ENCODE results near the gene NCOA1.

NCOA1 gene

GRCh38 chr2:24711865-24712264, 220.8 kb downstream of the NCOA1 start:
- DNase-seq, result no peak

- no peak for DNase-seq
Observed at GRCh38 chr2:24712296-24712695, 221.2 kb downstream of the NCOA1 start.

- no peak for DNase-seq
Observed at GRCh38 chr2:24717263-24717951, 226.4 kb downstream of the NCOA1 start.

- no peak for DNase-seq
Observed at GRCh38 chr2:24720310-24720709, 229.3 kb downstream of the NCOA1 start.

GRCh38 chr2:24721470-24721869, 230.4 kb downstream of the NCOA1 start:
- DNase-seq, result no peak

- DNase-seq, result no peak
Observed at GRCh38 chr2:24722141-24722790, 231.2 kb downstream of the NCOA1 start.

- DNase-seq, result no peak
Observed at GRCh38 chr2:24723191-24723590, 232.1 kb downstream of the NCOA1 start.

DNA sequence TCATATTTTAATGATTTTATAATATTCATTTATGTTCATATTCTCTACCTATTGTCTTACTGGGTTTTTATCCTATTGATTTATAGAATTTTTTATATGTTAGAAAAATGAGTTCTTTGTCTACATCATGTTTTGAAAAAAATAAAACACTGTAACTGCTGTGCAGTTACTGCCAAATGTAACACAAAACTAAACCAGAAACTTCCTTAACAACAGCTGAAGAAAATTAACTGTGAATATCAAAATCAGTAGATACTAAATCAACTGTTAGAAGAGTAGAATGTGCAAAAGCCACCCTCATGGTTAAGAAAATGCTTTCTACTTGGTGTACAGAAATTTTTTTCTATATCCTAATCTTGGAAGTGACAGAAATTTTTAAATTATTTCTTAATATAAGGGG, 232.6 kb downstream of the NCOA1 start:
- DNase-seq, result no peak

DNA sequence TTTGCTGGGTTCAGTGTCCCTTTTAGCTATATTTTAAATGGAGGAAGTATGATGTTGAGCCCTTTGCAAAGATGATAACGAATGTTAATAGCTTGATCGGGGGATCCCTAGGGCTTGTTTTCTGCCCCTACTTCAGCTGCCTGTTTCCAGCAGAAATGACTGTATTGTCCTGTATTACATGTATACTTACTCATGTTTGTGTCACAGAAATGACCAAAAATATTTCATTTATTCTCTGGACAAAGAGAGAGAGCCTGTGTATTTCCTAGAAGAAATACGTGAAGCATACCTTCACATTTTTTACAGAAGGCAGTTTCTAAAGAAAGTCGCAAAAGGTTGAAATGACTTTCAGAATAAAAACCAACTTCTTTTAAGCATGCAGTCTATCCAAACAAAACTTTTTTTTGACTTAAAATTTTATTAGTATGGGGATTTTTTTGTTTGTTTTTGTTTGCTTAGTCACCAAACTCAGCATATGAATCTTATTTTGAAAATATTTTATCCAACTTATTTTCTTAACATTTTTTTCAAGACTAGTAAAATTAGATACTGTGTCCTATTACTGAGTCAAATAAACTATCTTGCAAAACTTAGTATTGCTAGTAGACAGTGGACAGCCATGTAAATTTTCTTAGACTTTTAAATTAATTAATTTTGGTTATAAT, 233.2 kb downstream of the NCOA1 start:
- no peak for DNase-seq

- DNase-seq, result no peak
Observed at GRCh38 chr2:24725956-24726355, 234.9 kb downstream of the NCOA1 start.

DNA sequence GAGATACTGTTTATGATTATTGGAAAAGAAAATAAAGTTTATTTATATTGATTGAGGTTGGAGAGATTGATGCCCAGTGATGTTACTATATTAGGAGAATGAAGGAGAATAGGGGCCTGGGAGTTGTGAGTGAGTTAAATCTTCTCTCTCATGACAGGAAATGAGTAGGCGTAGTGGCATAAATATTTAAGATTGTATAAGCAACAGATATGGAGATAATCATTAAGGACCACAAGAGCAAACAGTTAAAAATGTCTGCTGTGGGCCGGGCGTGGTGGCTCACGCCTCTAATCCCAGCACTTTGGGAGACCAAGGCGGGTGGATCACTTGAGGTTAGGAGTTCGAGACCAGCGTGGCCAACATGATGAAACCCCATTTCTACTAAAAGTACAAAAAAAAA, 239.4 kb downstream of the NCOA1 start:
- DNase-seq, result no peak

DNA sequence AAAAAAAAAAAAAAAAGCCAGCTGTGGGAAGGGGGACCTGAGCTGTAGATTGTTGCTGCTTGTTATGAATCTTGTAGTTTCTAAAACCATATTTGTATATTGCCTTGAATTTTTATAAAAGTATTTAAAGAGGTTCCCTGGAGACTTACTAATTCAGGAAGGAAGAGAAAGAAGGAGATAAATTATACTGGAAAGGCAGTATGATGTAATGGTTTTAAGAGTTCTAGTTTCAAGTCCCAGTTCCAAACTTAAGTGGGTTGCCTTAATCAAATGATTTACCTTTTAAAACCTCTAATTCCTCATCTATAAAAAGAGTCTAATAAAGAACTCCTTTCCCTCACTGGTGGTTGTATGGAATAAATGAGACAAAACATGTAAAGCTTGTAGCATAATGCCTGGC, 240.0 kb downstream of the NCOA1 start:
- DNase-seq, result no peak

- no peak for DNase-seq
Observed at GRCh38 chr2:24731923-24732322, 240.9 kb downstream of the NCOA1 start.

- no peak for DNase-seq
Observed at GRCh38 chr2:24734741-24735140, 243.7 kb downstream of the NCOA1 start.

DNA sequence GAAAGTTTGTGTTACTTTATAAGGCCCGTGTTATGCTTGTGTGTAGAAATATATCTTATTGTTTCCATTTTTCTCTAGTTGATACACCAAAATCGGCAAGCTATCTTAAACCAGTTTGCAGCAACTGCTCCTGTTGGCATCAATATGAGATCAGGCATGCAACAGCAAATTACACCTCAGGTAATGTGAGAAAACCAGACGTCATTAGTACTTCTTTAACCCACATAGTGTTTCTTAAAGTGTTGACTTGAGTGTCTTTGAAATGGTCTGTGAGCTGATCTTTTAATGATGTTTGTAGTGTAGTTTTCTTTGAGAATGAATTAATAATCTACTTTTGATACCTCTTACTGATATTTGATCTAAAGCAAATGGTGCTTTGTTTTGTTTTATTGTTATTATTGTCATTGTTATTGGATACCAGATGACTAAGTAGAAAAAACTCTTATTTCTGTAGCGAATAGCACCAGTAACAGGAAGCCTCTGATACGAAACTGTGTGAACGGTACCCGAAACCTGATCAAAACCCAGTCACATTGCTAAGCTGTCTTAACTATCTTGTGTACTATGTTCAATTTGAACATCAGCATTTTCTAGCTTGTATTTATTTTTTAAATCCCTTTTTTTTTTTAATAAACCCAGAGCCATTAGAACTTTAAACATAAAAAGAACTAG, 248.4 kb downstream of the NCOA1 start:
- DNase-seq, result no peak

- DNase-seq, result no peak
Observed at GRCh38 chr2:24740142-24740541, 249.1 kb downstream of the NCOA1 start.

DNA sequence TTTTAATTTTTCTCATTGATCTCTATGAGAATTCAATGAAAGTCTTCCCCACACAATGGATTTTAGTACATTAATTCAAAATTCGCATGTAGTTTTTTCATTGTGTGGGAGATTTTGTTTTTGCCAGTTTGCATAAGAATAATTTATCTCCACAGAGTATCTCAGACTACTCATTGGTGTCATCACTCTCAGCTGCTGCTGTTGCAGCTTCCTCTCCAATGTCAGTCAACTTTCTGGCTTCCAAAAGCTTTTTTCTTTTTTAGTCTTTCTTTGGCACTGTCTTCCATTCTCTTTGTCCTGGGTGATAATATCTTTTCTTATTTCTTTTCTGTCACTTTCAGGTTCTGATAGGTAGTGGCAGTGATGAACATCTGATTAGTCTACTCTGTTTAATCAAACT, 251.7 kb downstream of the NCOA1 start:
- no peak for DNase-seq

GRCh38 chr2:24743924-24744323, 252.9 kb downstream of the NCOA1 start:
- DNase-seq, result no peak

DNA sequence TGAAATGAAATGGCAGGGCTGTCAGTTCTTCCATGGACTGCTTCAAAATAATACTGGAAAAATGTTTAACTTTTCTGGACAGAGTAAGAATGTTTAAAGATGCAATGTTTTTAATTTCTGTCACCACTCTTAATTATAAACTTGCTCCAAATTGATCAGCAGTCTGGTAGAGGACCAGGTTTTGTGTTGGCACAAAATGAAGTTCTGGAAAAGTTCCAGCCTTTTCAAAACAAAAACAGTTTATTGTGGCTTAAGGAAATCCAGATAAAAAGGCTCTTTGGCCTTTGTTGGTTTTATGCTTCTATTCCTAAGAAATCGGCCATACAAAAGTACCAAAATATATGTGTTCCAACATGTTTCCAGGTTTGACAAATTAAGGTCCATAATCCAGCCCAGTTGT, 253.3 kb downstream of the NCOA1 start:
- DNase-seq, result no peak

DNA sequence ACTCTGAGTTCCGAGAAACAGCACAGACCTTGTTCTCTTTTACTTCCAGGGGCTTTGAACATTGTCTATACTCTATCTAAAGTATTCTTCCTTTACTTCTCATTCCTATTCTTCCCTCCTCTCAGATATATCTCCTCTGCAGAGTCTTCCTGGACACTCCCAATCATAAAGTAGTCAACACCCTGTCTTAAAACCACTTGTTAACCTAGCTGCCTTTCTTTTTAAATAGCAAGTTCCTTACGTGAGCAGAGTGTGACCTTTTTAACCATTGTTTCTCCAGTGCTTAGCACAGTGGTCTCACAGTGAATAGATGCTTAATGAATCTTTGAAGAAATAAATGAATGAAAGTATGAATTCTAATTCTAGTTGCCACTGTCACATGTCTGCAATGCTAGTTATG, 254.8 kb downstream of the NCOA1 start:
- DNase-seq, result no peak

DNA sequence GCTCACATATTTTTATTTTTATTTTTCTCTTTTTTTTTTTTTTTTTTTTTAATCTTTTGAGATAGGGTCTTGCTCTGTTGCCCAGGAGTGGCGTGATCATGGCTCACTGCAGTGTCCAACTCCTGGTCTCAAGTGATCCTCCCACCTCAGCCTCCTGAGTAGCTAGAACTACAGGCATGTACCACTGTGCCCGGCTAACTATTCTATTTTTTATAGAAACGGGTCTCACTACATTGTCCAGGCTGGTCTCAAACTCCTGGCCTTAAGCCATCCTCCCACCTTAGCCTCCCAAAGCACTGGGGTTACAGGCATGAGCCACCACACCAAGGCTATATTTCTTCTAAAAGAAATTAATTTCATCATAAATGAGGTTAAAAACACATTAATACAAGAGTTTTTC, 256.2 kb downstream of the NCOA1 start:
- no peak for DNase-seq

GRCh38 chr2:24749069-24749691, 258.1 kb downstream of the NCOA1 start:
- no peak for DNase-seq

DNA sequence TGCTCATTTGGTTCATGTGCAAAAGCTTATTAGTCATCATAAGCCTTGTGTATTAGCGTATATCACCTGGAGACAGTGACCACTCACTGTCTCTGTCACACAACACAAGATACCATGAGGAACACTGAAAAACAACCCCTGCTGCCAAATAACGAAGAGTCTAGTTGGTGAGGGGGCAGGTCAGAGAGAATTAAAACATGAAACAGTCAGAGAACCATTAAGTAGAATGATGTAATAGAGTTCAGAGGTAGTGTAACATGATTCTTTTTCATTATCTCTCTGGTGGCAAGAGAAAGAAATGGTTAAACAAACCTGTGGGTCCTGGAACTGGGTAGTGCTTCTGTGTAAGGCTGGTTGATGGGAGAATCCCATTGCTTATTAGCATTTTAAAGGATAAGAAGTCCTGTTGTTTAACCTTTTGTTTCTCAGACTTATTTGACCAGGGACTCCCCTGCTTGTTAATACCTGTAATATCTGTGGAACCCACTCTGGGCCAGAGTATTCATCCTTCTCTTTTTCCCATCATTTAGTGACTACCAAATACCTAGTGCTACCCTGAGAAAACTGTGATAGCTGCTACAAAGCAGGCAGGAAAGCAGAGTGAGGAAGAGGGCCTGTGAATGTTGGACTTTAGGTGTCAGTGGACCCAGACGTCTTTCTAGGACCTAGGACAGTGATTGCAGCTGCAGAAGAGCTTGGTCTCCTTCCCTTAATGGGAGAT, 264.1 kb downstream of the NCOA1 start:
- DNase-seq, result no peak

Measured in KG1 (cell line).